Parathyroid adenoma (tissue), 2 donors: ENCODE data around the gene PDGFB.
A peak's percentile ranks its signal among the peaks of the same experiment; 100 is the strongest.

ENCODE experiments used
- H2AFZ ChIP-seq: fragments of 300-600 bp; sonication (generic); one replicate; pipeline ENCODE4 v1.7.0; 2017; ENCODE audit warnings: antibody characterized with exemption, mild to moderate bottlenecking
- H3K27ac ChIP-seq: fragments of 300-600 bp; sonication (generic); one replicate; pipeline ENCODE4 v1.7.0; 2017
- H3K27me3 ChIP-seq: fragments of 300-600 bp; sonication (generic); one replicate; pipeline ENCODE4 v1.7.0; 2017; ENCODE audit warnings: low read length; ENCODE audit not compliant: control insufficient read depth, insufficient read depth
- H3K36me3 ChIP-seq: fragments of 300-600 bp; sonication (generic); one replicate; pipeline ENCODE4 v1.7.0; 2017; ENCODE audit warnings: low read length; ENCODE audit not compliant: control insufficient read depth, insufficient read depth
- H3K4me1 ChIP-seq: fragments of 300-600 bp; sonication (generic); one replicate; pipeline ENCODE4 v1.7.0; 2017; ENCODE audit warnings: control low read depth
- H3K4me2 ChIP-seq: fragments of 300-600 bp; sonication (generic); one replicate; pipeline ENCODE4 v1.7.0; 2017; ENCODE audit warnings: low read length
- H3K4me3 ChIP-seq: fragments of 300-600 bp; sonication (generic); one replicate; pipeline ENCODE4 v1.7.0; 2017; ENCODE audit warnings: low read depth, low read length
- H3K79me2 ChIP-seq: fragments of 300-600 bp; sonication (generic); one replicate; pipeline ENCODE4 v1.7.0; 2017; ENCODE audit warnings: control low read depth
- H3K9ac ChIP-seq: fragments of 300-600 bp; sonication (generic); one replicate; pipeline ENCODE4 v1.7.0; 2017; ENCODE audit warnings: mild to moderate bottlenecking
- H3K9me3 ChIP-seq: fragments of 300-600 bp; sonication (generic); one replicate; pipeline ENCODE4 v1.7.0; 2017; ENCODE audit warnings: low read length; ENCODE audit not compliant: control insufficient read depth
- CTCF ChIP-seq: fragments of 300-600 bp; sonication (generic); IDR thresholded peaks from one replicate; pipeline ENCODE4 v1.7.0; 2017; ENCODE audit warnings: antibody characterized with exemption, mild to moderate bottlenecking
- donor health status: primary hyperparathyroidism.

PDGFB gene

GRCh38 chr22:39246690-39247332 is 2.0 kb upstream of the PDGFB start:
- peaks cover under 1% of the 10 kb centered on the region for H3K4me1 ChIP-seq
- TF ChIP-seq CTCF = no peak

GRCh38 chr22:39246217-39246616 is 1.4 kb upstream of the PDGFB start:
- Histone ChIP-seq H3K9me3 (no peaks in the 10 kb centered on the region), H3K27me3 (no peaks in the 10 kb centered on the region), H3K9ac (no peak overlapping the region), H3K4me3 (no peak overlapping the region), H3K4me1 (peaks cover 6% of the 10 kb centered on the region), H3K4me2 (no peak overlapping the region), H2AFZ (no peak overlapping the region), H3K27ac (peak overlapping the region; percentile 36), H3K79me2 (no peaks in the 10 kb centered on the region), H3K36me3 (no peaks in the 10 kb centered on the region)
- TF ChIP-seq CTCF = no peak

More at GRCh38 chr22:39246690-39247332, 2.0 kb upstream of the PDGFB start:
- H3K4me3 ChIP-seq = no peak overlapping the region
- peak overlapping the region; percentile 29 for H3K27ac ChIP-seq
- H3K36me3 ChIP-seq = no peaks in the 10 kb centered on the region
- no peaks in the 10 kb centered on the region for H3K79me2 ChIP-seq
- no peaks in the 10 kb centered on the region for H3K27me3 ChIP-seq
- H3K4me2 ChIP-seq = no peak overlapping the region
- no peak overlapping the region for H3K9ac ChIP-seq
- no peaks in the 10 kb centered on the region for H3K9me3 ChIP-seq
- no peak overlapping the region for H2AFZ ChIP-seq

- Histone ChIP-seq H3K9ac (no peak overlapping the region), H3K4me1 (peaks cover 10% of the 10 kb centered on the region), H3K27me3 (no peaks in the 10 kb centered on the region), H3K36me3 (no peaks in the 10 kb centered on the region), H3K27ac (peak overlapping the region; percentile 36), H3K4me2 (no peak overlapping the region), H3K79me2 (no peaks in the 10 kb centered on the region), H3K9me3 (no peaks in the 10 kb centered on the region), H3K4me3 (no peak overlapping the region), H2AFZ (no peak overlapping the region)
- TF ChIP-seq CTCF = no peak
These were observed 603 bp upstream of the PDGFB start for GRCh38 chr22:39245130-39246039.

- Histone ChIP-seq H3K4me1 (peaks cover 18% of the 10 kb centered on the region), H3K9ac (no peak overlapping the region), H3K79me2 (no peaks in the 10 kb centered on the region), H2AFZ (no peak overlapping the region), H3K9me3 (no peaks in the 10 kb centered on the region), H3K27ac (peak overlapping the region; percentile 51), H3K36me3 (no peaks in the 10 kb centered on the region), H3K4me2 (peak overlapping the region; percentile 95), H3K4me3 (peak overlapping the region; percentile 81), H3K27me3 (no peaks in the 10 kb centered on the region)
- TF ChIP-seq CTCF = no peak
These were observed 666 bp downstream of the PDGFB start for GRCh38 chr22:39244136-39244495.
